Measurements from ENCODE around the gene MCAM. TPM values are rescaled to one million over a fixed set of nuclear protein-coding genes. Genes with fewer than 3 reads are reported as not detected.

Gene MCAM
- total RNA-seq, 4 donors from 2014 or later, result 27.5 to 112 (median 66.2) TPM

DNA sequence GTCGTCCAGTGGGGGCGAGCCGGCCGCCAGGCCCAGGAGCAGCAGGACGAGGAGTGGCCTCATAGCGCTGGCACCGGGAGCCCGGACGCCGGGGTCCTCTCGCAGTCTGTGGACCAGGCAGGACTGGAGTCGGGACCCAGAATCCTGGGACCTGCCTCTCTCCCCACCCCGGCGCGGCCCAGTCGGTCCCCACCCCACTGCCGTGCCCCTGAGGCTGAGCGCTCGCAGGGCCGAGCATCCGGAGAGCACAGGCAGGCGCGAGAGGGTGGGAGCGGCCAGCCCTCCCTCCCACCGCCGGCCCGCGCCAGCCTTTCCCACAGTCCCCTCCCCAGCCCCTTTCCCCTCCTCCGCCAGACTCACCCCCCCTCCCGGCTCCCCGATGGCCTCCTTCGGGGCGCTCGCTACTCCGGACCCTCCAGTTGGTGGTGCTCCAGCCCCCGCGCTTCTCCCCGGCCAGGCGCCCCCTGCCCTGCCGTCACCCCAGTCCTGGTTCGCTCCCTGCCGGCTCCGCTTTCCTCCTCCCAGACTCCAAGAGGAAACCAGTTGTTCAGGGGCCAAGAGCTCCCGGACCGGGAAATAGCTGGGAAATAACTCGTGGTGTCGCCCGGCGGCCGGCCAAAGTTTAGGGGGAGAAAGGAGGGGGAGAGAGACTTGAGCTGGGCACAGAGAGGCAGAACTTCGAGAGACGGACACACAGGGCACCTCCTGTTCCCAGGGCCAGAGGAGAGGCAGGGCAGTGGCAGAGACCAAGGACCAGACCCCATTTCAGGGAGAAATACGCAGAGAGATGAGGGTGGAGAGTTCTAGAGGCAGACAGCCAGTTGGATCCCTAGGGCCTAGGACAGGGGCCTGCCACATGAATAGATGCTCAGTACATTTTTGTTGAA, 23.6 kb upstream of the MCAM start, which contains the start of gene C1QTNF5:
TSS of gene C1QTNF5 (minus strand) at position 549 of the 887 bp plus-strand sequence. CDS start at position 63, 486 bp downstream.
- Histone ChIP-seq H3K27ac (peak within 1 kb of the TSS; percentile 63 to 90 (median 74)), H3K36me3 (no peaks in the 10 kb centered on the region), H3K27me3 (peaks cover 0 to 5% of the 10 kb centered on the region in 2 donors), H3K4me1 (peaks cover 3 to 61% (median 17%) of the 10 kb centered on the region in 4 donors), H3K4me3 (peak within 1 kb of the TSS; percentile 36 to 59 (median 48)), H3K9me3 (no peaks in the 10 kb centered on the region)
- TF ChIP-seq POLR2A (IDR thresholded peaks at IDR 0.05), result no peak
- TF ChIP-seq, protein P1, sequence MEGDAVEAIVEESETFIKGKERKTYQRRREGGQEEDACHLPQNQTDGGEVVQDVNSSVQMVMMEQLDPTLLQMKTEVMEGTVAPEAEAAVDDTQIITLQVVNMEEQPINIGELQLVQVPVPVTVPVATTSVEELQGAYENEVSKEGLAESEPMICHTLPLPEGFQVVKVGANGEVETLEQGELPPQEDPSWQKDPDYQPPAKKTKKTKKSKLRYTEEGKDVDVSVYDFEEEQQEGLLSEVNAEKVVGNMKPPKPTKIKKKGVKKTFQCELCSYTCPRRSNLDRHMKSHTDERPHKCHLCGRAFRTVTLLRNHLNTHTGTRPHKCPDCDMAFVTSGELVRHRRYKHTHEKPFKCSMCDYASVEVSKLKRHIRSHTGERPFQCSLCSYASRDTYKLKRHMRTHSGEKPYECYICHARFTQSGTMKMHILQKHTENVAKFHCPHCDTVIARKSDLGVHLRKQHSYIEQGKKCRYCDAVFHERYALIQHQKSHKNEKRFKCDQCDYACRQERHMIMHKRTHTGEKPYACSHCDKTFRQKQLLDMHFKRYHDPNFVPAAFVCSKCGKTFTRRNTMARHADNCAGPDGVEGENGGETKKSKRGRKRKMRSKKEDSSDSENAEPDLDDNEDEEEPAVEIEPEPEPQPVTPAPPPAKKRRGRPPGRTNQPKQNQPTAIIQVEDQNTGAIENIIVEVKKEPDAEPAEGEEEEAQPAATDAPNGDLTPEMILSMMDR (IDR thresholded peaks at IDR 0.05), result no peak
- DNase-seq, result peak in 2 of 3 donors; percentile 69 to 71

DNA sequence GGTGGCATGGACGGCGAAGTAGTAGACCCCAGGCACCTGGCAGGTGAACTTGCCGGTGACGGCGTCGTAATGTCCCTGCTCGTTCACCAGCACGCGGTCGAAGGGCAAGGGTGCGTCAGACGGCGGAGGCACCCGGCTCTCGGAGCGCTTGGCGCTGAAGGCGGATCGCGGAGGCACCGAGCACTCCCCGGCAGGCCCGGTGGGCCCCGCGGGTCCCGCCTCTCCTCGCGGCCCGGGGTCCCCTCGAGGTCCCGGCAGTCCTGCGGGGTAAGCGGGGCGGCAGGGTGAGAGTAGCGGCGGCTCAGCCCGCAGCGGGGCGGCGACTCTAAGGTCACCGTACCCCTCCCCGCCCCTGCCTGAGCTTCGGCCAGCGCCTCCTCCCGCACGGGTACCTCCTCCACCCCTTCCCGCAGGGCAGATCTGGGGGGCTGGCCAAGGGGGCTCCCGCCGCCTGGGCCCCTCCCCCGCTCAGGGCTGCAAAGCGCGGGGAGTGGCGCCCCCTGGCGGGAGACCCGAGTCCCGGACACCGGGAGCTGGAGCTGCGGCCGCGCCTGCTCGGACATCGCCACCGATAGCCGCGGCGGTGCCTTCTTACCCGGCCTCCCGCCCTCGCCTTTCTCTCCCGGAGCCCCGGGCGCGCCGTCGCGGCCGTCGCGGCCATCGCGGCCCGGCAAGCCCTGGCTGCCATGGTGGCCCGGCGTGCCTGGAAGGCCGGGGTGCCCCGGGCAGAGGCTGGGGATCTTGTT, 22.8 kb upstream of the MCAM start:
- peak in 1 of 2 donors; percentile 13 for TF ChIP-seq POLR2A (IDR thresholded peaks at IDR 0.05)
- TF ChIP-seq, protein P1 (IDR thresholded peaks at IDR 0.05), result peak in 5 of 6 experiments; percentile 45 to 88 (median 80)
- H3K27ac ChIP-seq, result peak overlapping the region; percentile 63 to 90 (median 74)
- no peaks in the 10 kb centered on the region for H3K9me3 ChIP-seq
- peak overlapping the region; percentile 36 to 59 (median 48) for H3K4me3 ChIP-seq
- peaks cover 3 to 69% (median 22%) of the 10 kb centered on the region in 4 donors for H3K4me1 ChIP-seq
- peak in 2 of 3 donors; percentile 73 to 81 for DNase-seq
- H3K27me3 ChIP-seq, result peaks cover 0 to 5% of the 10 kb centered on the region in 2 donors
- no peaks in the 10 kb centered on the region for H3K36me3 ChIP-seq

DNA sequence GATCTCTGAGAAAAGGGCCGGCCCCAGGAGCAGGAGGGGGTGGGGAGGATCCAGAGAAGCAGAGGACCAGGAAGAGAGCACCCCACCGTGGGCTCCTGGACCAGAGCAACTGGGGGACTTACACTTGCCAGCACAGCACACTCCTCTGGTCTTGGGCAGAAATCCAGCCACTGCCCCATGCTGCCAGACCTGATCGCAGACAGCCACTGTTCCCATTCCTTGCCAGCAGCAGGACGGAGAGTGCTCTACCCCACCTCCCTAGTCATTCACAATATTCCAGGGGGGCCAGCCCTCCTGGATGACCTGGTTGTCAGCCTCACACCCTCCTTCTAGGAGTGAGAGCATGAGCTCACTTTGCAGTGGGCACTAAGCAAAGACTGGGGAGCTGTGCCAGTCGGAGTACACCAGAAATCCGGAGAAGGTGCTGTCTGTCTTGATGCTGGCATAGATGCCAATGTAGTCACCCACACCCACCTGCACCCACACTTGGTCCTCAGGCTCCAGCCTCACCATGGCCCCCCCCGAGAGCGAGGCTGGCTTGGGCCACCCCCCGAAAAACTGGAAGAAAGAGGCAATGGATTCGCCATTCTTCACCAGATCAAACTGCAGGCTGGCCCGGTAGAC, 22.1 kb upstream of the MCAM start:
- Histone ChIP-seq H3K9me3 (no peaks in the 10 kb centered on the region), H3K27me3 (peaks cover 0 to 5% of the 10 kb centered on the region in 2 donors), H3K27ac (peak overlapping the region; percentile 63 to 90 (median 74)), H3K4me3 (peak overlapping the region; percentile 36 to 59 (median 48)), H3K4me1 (peaks cover 3 to 70% (median 22%) of the 10 kb centered on the region in 4 donors), H3K36me3 (no peaks in the 10 kb centered on the region)
- no peak for TF ChIP-seq POLR2A (IDR thresholded peaks at IDR 0.05)
- TF ChIP-seq, protein P1 (IDR thresholded peaks at IDR 0.05), result no peak
- DNase-seq, result peak in 1 of 3 donors; percentile 46

DNA sequence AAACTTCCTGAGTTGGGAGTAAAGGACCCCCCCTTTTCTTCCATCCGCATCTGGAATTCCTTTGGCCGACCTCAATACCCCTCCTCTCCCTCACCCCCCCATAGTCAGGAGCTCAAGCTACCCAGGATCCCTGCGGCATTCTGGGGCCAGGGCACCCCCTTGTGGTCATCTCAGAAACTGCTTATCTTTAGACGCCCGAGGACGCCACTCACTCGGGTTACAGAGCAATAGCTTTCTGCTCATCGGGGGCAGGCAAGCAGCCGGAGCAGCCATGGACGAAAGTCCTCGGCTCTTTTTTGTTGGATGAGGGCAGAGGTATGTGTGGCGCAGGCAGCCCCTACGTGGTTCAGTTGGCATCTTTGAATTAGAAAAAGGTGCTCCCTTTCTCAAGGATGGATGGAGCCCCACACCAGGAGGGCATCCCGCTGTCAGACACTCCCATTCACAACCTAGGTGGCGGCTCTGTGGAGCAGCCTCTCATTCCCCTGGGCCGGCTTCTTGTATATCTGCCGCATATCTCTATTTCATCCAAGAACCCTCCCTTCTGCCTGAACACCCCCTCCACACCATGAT, 21.5 kb upstream of the MCAM start:
- TF ChIP-seq POLR2A (IDR thresholded peaks at IDR 0.05), result no peak
- TF ChIP-seq, protein P1 (IDR thresholded peaks at IDR 0.05), result peak; percentile 48 to 87 (median 74)
- peak overlapping the region in 3 of 4 donors; percentile 0 to 90 (median 78) for H3K27ac ChIP-seq
- peaks cover 0 to 5% of the 10 kb centered on the region in 2 donors for H3K27me3 ChIP-seq
- peak; percentile 50 to 85 (median 75) for DNase-seq
- H3K4me1 ChIP-seq, result peaks cover 3 to 74% (median 22%) of the 10 kb centered on the region in 4 donors
- peak overlapping the region in 1 of 4 donors; percentile 54 for H3K4me3 ChIP-seq
- no peaks in the 10 kb centered on the region for H3K9me3 ChIP-seq
- no peaks in the 10 kb centered on the region for H3K36me3 ChIP-seq

Measured in Peyer's patch (tissue), 4 donors.